LNCaP clone FGC (cell line): ENCODE results near the gene KLHL30.

Source experiments
- DNase-seq: peaks from one replicate; pipeline ENCODE4 v3.0.0-alpha.2; 2011; ENCODE audit warnings: low read depth
- H3K4me3 ChIP-seq: 2 replicates; pipeline ENCODE4 v1.5.1; 2011; ENCODE audit warnings: mild to moderate bottlenecking, low read depth, low read length, control low read depth
- TF ChIP-seq, protein P1 (sequence below): IDR thresholded peaks from 2 replicates; pipeline ENCODE4 v1.5.1; 2012; ENCODE audit warnings: mild to moderate bottlenecking; ENCODE audit not compliant: control insufficient read depth, insufficient read depth; ENCODE audit errors: extremely low read depth

The KLHL30 gene

GRCh38 chr2:238099714-238100048, 38.8 kb upstream of the KLHL30 start:
- DNase-seq, result no peak
- H3K4me3 ChIP-seq, result no peak overlapping the region
- TF ChIP-seq, protein P1, sequence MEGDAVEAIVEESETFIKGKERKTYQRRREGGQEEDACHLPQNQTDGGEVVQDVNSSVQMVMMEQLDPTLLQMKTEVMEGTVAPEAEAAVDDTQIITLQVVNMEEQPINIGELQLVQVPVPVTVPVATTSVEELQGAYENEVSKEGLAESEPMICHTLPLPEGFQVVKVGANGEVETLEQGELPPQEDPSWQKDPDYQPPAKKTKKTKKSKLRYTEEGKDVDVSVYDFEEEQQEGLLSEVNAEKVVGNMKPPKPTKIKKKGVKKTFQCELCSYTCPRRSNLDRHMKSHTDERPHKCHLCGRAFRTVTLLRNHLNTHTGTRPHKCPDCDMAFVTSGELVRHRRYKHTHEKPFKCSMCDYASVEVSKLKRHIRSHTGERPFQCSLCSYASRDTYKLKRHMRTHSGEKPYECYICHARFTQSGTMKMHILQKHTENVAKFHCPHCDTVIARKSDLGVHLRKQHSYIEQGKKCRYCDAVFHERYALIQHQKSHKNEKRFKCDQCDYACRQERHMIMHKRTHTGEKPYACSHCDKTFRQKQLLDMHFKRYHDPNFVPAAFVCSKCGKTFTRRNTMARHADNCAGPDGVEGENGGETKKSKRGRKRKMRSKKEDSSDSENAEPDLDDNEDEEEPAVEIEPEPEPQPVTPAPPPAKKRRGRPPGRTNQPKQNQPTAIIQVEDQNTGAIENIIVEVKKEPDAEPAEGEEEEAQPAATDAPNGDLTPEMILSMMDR, result no peak

DNA sequence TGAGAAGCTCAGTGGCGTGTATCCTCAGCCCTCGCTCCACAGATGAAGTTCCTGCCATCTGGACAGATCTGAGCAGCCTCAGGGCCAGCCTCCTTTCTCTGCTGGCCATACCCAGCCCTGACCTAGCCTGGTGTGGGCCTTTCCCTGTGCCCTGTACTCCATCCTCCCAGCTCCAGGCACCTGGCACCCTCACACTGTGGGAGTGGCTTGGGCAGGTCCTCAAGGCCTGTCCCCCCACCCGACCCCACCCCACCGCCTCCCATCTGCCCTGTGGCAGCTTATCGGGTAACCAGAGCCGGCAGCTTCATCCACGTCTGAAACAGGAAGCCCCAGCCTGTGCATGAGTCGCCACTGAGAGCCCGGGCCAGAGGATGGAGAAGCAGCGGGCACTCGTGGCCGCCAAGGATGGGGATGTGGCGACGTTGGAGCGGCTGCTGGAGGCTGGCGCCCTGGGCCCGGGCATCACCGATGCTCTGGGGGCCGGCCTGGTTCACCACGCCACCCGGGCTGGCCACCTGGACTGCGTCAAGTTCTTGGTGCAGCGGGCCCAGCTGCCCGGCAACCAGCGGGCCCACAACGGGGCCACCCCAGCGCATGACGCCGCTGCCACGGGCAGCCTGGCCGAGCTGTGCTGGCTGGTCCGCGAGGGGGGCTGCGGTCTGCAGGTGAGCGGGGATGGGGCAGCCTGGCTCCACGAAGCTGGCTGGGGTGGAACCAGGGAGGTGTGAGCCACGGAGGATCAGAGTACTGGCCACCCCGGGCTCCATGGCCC, 38.2 kb upstream of the KLHL30 start, which contains the start of gene ESPNL:
Gene ESPNL (plus strand): TSS at position 292 of the 772 bp plus-strand sequence. CDS start 80 bp downstream, at position 372.
- no peak within 1 kb of the TSS for H3K4me3 ChIP-seq
- TF ChIP-seq, protein P1, result no peak
- DNase-seq, result no peak

- no peak for DNase-seq
- TF ChIP-seq, protein P1, result no peak
- H3K4me3 ChIP-seq, result no peak overlapping the region
These were observed 37.4 kb upstream of the KLHL30 start for GRCh38 chr2:238100821-238101771.

GRCh38 chr2:238101891-238102841, 36.3 kb upstream of the KLHL30 start:
- no peak overlapping the region for H3K4me3 ChIP-seq
- DNase-seq, result no peak
- TF ChIP-seq, protein P1, result no peak

DNA sequence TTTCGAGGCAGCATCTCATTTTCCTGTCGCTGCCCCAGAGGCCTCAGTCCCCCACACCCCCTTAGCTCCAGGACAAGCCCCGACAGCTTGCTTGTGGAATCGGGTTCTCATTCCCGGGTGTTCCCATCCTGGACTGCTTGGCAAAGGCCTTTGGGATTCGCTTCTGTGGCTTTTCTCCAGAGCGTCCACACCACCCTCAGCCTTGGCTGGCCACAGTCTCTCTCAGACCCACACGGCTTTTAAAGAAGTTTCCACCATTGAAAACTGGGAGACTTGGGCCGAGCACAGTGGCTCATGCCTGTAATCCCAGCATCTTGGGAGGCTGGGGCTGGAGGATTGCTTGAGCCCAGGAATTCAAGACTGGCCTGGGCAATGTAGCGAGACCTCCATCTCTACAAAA, 35.6 kb upstream of the KLHL30 start:
- no peak for DNase-seq
- no peak overlapping the region for H3K4me3 ChIP-seq
- TF ChIP-seq, protein P1, result no peak
